ENCODE measurements around the gene ADAMTSL3. TPM values are rescaled to one million over a fixed set of nuclear protein-coding genes. Genes with fewer than 3 reads are reported as not detected.

Gene ADAMTSL3
- total RNA-seq, 1 donor from 2014 or later = 0.41 TPM

DNA sequence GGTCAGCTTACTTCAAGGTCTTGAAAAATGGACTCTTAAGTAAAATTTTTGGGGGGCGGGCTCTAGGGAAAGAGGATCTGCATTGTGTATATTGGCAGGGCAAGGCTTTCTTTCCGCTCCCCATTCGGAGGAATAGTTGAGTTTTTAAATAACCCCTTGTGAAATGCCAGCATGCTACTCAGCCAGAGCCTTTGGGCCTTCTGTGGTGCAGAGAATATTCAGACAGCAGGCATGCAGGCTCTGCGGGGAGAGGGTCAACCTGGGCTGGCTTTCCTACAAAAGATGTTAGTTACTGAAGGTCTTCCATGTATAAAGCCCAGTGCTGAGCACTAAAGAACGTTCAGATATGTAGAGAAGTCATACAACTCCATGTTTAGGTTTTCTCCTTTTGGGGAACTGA is 40.6 kb downstream of the ADAMTSL3 start:
- Mint-ChIP-seq H3K27ac (no peak overlapping the region), H3K9me3 (peaks cover 3% of the 10 kb centered on the region), H3K36me3 (no peaks in the 10 kb centered on the region), H3K27me3 (ENCODE audit: insufficient read depth, low read depth) (peaks cover 4% of the 10 kb centered on the region), H3K4me1 (peaks cover 6% of the 10 kb centered on the region), H3K4me3 (no peak overlapping the region)
- Histone ChIP-seq H3K9ac (no peak overlapping the region), H3K9me3 (ENCODE audit: low read depth) (no peaks in the 10 kb centered on the region), H3K4me3 (no peak overlapping the region), H3K4me2 (no peak overlapping the region), H3K79me2 (ENCODE audit: low read depth) (no peaks in the 10 kb centered on the region), H4K20me1 (ENCODE audit: low read depth) (no peaks in the 10 kb centered on the region), H3K36me3 (no peaks in the 10 kb centered on the region), H3K4me1 (peaks cover 6% of the 10 kb centered on the region), H3F3A (ENCODE audit: low read depth) (no peaks in the 10 kb centered on the region), H3K27ac (no peak overlapping the region), H3K27me3 (no peaks in the 10 kb centered on the region), H2AFZ (replicated peaks) (peak overlapping the region; percentile 74)
- TF ChIP-seq, protein P1, sequence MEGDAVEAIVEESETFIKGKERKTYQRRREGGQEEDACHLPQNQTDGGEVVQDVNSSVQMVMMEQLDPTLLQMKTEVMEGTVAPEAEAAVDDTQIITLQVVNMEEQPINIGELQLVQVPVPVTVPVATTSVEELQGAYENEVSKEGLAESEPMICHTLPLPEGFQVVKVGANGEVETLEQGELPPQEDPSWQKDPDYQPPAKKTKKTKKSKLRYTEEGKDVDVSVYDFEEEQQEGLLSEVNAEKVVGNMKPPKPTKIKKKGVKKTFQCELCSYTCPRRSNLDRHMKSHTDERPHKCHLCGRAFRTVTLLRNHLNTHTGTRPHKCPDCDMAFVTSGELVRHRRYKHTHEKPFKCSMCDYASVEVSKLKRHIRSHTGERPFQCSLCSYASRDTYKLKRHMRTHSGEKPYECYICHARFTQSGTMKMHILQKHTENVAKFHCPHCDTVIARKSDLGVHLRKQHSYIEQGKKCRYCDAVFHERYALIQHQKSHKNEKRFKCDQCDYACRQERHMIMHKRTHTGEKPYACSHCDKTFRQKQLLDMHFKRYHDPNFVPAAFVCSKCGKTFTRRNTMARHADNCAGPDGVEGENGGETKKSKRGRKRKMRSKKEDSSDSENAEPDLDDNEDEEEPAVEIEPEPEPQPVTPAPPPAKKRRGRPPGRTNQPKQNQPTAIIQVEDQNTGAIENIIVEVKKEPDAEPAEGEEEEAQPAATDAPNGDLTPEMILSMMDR (IDR thresholded peaks at IDR 0.05) = no peak
- no peak for TF ChIP-seq EZH2 (IDR thresholded peaks at IDR 0.05)
- no peak for TF ChIP-seq EZH2phosphoT487 (IDR thresholded peaks at IDR 0.05)
- DNase-seq (ENCODE audit: low spot score) = no peak

DNA sequence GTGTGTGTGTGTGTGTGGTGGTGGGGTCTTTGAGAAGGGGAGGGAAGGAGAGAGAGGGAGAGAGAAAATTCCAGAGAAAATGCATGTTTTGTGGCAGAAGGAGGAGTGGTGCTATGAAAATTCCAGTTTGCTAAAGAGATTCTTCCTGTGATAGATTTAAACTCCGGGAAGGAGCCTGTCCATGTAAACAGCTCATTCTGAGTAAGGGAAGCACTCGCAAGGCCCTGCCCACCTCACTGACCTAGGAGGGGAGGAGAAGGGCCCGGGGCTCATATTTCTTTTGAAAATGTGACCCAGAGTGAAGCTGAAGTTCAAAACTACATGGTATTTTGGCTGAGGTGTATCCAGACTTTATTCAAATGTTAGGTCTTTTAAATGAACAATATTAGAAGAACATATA is 41.3 kb downstream of the ADAMTSL3 start:
- Mint-ChIP-seq H3K4me1 (peaks cover 6% of the 10 kb centered on the region), H3K36me3 (no peaks in the 10 kb centered on the region), H3K9me3 (peaks cover 3% of the 10 kb centered on the region), H3K27ac (no peak overlapping the region), H3K27me3 (ENCODE audit: insufficient read depth, low read depth) (peaks cover 2% of the 10 kb centered on the region), H3K4me3 (no peak overlapping the region)
- Histone ChIP-seq H2AFZ (replicated peaks) (no peak overlapping the region), H3K27me3 (no peaks in the 10 kb centered on the region), H3K4me1 (peaks cover 6% of the 10 kb centered on the region), H3K27ac (no peak overlapping the region), H3K9me3 (ENCODE audit: low read depth) (no peaks in the 10 kb centered on the region), H3F3A (ENCODE audit: low read depth) (no peaks in the 10 kb centered on the region), H4K20me1 (ENCODE audit: low read depth) (no peaks in the 10 kb centered on the region), H3K36me3 (no peaks in the 10 kb centered on the region), H3K79me2 (ENCODE audit: low read depth) (no peaks in the 10 kb centered on the region), H3K9ac (no peak overlapping the region), H3K4me2 (no peak overlapping the region), H3K4me3 (no peak overlapping the region)
- TF ChIP-seq EZH2phosphoT487 (IDR thresholded peaks at IDR 0.05) = no peak
- TF ChIP-seq, protein P1 (IDR thresholded peaks at IDR 0.05) = no peak
- TF ChIP-seq EZH2 (IDR thresholded peaks at IDR 0.05) = no peak
- DNase-seq (ENCODE audit: low spot score) = no peak

DNA sequence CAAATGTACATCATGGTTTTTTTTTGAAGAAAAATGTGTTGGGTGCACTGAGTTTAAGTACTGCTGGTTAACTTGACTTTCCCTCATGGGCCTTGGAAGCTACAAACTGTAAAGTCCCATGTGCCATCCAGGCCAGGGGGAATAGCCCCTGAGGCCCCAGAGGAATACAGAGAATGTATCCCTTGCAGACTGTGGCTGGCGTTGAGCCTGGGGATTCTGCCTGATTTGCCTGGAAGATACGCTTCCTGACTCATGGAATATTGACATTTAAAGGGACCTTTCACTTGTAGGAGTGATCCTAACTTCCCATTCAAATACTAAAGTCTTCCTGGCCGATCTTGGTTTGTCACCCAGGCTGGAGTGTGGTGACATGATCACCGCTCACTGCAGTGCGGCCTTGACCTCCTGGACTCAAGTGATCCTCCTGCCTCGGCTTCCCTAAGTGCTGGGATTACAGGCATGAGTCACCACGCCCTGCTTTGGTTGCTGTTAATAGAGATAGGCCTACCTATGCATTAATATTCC is 42.0 kb downstream of the ADAMTSL3 start:
- no peak overlapping the region for H3K4me2 ChIP-seq
- no peaks in the 10 kb centered on the region for H3K36me3 ChIP-seq
- TF ChIP-seq, protein P1 (IDR thresholded peaks at IDR 0.05) = no peak
- TF ChIP-seq EZH2 (IDR thresholded peaks at IDR 0.05) = no peak
- no peak for DNase-seq (ENCODE audit: low spot score)
- H3K4me1 Mint-ChIP-seq = peaks cover 6% of the 10 kb centered on the region
- H3K27ac ChIP-seq = no peak overlapping the region
- H3K36me3 Mint-ChIP-seq = no peaks in the 10 kb centered on the region
- H3K27me3 ChIP-seq = no peaks in the 10 kb centered on the region
- no peak overlapping the region for H3K4me3 Mint-ChIP-seq
- no peak overlapping the region for H3K27ac Mint-ChIP-seq
- no peak overlapping the region for H3K4me3 ChIP-seq
- peaks cover 2% of the 10 kb centered on the region for H3K27me3 Mint-ChIP-seq (ENCODE audit: insufficient read depth, low read depth)
- no peak overlapping the region for H3K9ac ChIP-seq
- no peaks in the 10 kb centered on the region for H3K9me3 ChIP-seq (ENCODE audit: low read depth)
- no peak overlapping the region for H2AFZ ChIP-seq (replicated peaks)
- H3K9me3 Mint-ChIP-seq = peaks cover 3% of the 10 kb centered on the region
- peaks cover 6% of the 10 kb centered on the region for H3K4me1 ChIP-seq
- H3K79me2 ChIP-seq (ENCODE audit: low read depth) = no peaks in the 10 kb centered on the region
- H3F3A ChIP-seq (ENCODE audit: low read depth) = no peaks in the 10 kb centered on the region
- H4K20me1 ChIP-seq (ENCODE audit: low read depth) = no peaks in the 10 kb centered on the region
